Transverse colon (tissue), 4 donors: Measurements from ENCODE around the gene TCF20. TPM values are rescaled to one million over a fixed set of nuclear protein-coding genes. Genes with fewer than 3 reads are reported as not detected.

Experiments
- DNase-seq: peaks from one replicate; pipeline ENCODE4 v3.0.0-alpha.2; 2019
- H3K27ac ChIP-seq, 4 donors: fragments of 200-600 bp; sonication (generic); 2 replicates each; pipeline ENCODE4 v1.5.1; 2016 to 2018; ENCODE audit warnings: inconsistent platforms in 4 of 4
- H3K27me3 ChIP-seq: fragments of 200-600 bp; sonication (generic); 2 replicates; pipeline ENCODE4 v1.5.1; 2017; ENCODE audit warnings: inconsistent platforms
- H3K36me3 ChIP-seq, 4 donors: fragments of 200-600 bp; sonication (generic); 2 replicates each; pipeline ENCODE4 v1.5.1; 2017 to 2019; ENCODE audit warnings: inconsistent platforms in 4 of 4
- H3K4me1 ChIP-seq, 4 donors: fragments of 200-600 bp; sonication (generic); 2 replicates each; pipeline ENCODE4 v1.5.1; 2017 to 2020; ENCODE audit warnings: inconsistent platforms in 4 of 4
- H3K4me3 ChIP-seq, 4 donors: fragments of 200-600 bp; sonication (generic); 1 replicate in 1 of 4; 2 replicates in 3 of 4; pipeline versions ENCODE4 v1.5.1 to v1.6.1; 2017 to 2019; ENCODE audit warnings: inconsistent platforms in 4 of 4
- H3K9me3 ChIP-seq, 2 donors: fragments of 200-600 bp; sonication (generic); 2 replicates each; pipeline ENCODE4 v1.5.1; 2017 to 2019; ENCODE audit warnings: inconsistent platforms in 2 of 2
- EP300 ChIP-seq: sonication (generic); formaldehyde crosslinking; IDR thresholded peaks from one replicate; pipeline ENCODE4 v1.6.1; 2017; ENCODE audit warnings: antibody characterized with exemption, low read depth
- POLR2A ChIP-seq: fragments of 450-650 bp; IDR thresholded peaks from one replicate; pipeline ENCODE4 v1.6.1; 2016; ENCODE audit warnings: antibody characterized with exemption, mild to moderate bottlenecking, moderate library complexity
- POLR2AphosphoS5 ChIP-seq, 3 donors: sonication (generic); formaldehyde crosslinking; IDR thresholded peaks; one replicate each; pipeline ENCODE4 v1.6.1; 2016; ENCODE audit warnings: antibody characterized with exemption in 3 of 3
- WGBS, 2 donors: methylation state at CpG; one replicate each; pipeline ENCODE4 v1.1.5; 2018; ENCODE audit warnings: low coverage in 1 of 2; 5-methylcytosine and 5-hydroxymethylcytosine counted together
- in situ Hi-C, 4 donors: fragments of 200-750 bp; cut with MboI; loops; one replicate each; pipeline versions ENCODE4 v1.15.0 to v1.15.1; 2017; ENCODE audit warnings: low sequenced_read_pairs in 3 of 4, low pct_ligation_motif_present in 1 of 4, low pct_unique_long_range_greater_than_20kb in 1 of 4
- intact Hi-C: fragments of 100-400 bp; cut with DNase I; formaldehyde crosslinking; loops from one replicate; pipeline ENCODE4 v1.15.1; 2023; ENCODE audit warnings: low total_unique reads
- total RNA-seq, 4 donors: library from RNA; depleted of rRNA; stranded (reverse); fragments of >200 nt; gene quantifications; one replicate each; pipeline ENCODE4 v1.1.0, GENCODE V29; 2016
- TF ChIP-seq, protein P1 (sequence below), 5 experiments: fragments of 200-600 bp in 3 of 5; fragments of 450-650 bp in 2 of 5; sonication (generic) in 3 of 5; IDR thresholded peaks; 1 replicate in 2 of 5; 2 replicates in 3 of 5; pipeline ENCODE4 v1.5.1; 2016 to 2017; ENCODE audit warnings: antibody characterized with exemption in 5 of 5, inconsistent platforms in 3 of 5, mild to moderate bottlenecking in 2 of 5, moderate library complexity in 1 of 5

TCF20 gene
- total RNA-seq, 4 donors from 2014 or later, result 30.3 to 43.7 (median 42.3) TPM

DNA sequence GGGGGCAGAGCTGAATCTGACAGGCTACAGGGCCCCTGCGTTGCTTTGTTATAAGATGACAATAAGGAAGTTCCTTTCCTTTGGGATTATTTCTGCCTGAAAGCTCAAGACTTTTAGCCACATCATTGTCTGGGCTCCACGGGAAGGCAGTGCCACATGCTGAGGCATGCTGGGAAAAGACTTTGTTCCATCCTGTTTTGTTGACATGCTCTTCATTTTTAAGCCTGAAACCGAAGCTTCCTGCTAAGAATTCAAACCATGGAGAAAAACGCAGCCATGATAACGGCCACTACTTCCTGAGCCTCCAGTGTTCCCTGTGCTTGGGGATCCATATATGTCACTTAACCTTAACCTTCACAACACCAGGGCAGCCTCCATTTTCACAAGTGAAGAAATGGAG is 5.5 kb upstream of the TCF20 start:
- WGBS, 2 donors, result 67 to 77% methylated on average over 4 to 5 of the region's 5 CpGs
- Histone ChIP-seq H3K4me3 (no peak overlapping the region), H3K27ac (no peak overlapping the region), H3K9me3 (no peaks in the 10 kb centered on the region), H3K27me3 (no peaks in the 10 kb centered on the region), H3K4me1 (peaks cover 0 to 17% (median 3%) of the 10 kb centered on the region in 4 donors), H3K36me3 (no peaks in the 10 kb centered on the region)
- intact Hi-C loops, result no loop called here
- no peak for TF ChIP-seq POLR2AphosphoS5 (IDR thresholded peaks at IDR 0.05)
- no peak for TF ChIP-seq EP300
- TF ChIP-seq POLR2A, result no peak
- TF ChIP-seq, protein P1, sequence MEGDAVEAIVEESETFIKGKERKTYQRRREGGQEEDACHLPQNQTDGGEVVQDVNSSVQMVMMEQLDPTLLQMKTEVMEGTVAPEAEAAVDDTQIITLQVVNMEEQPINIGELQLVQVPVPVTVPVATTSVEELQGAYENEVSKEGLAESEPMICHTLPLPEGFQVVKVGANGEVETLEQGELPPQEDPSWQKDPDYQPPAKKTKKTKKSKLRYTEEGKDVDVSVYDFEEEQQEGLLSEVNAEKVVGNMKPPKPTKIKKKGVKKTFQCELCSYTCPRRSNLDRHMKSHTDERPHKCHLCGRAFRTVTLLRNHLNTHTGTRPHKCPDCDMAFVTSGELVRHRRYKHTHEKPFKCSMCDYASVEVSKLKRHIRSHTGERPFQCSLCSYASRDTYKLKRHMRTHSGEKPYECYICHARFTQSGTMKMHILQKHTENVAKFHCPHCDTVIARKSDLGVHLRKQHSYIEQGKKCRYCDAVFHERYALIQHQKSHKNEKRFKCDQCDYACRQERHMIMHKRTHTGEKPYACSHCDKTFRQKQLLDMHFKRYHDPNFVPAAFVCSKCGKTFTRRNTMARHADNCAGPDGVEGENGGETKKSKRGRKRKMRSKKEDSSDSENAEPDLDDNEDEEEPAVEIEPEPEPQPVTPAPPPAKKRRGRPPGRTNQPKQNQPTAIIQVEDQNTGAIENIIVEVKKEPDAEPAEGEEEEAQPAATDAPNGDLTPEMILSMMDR (IDR thresholded peaks at IDR 0.05), result no peak
- in situ Hi-C loops, result no loop called here
- DNase-seq, result no peak

DNA sequence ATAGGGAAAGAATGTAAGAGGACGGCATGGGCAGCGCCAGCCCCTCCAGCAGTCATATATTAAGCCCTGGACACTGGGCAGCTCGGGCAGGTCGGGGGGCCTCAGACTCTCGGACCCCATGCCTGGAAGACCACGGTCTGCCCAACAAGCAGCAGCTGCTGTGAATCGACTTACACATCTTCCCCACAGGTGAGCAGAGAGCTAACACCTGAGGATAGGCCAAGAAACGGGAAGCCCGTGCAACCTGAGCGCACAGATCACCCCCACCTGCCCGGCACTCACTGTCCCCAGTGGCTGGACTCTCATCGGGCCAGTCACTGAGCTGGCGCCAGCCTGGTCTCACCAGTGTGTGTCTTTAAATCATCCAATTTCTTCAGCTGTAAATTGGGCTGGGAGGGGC is 4.7 kb upstream of the TCF20 start:
- no peak overlapping the region for H3K27ac ChIP-seq
- DNase-seq, result no peak
- no peaks in the 10 kb centered on the region for H3K27me3 ChIP-seq
- no peaks in the 10 kb centered on the region for H3K36me3 ChIP-seq
- no peak overlapping the region for H3K4me3 ChIP-seq
- H3K9me3 ChIP-seq, result no peaks in the 10 kb centered on the region
- intact Hi-C loops, result no loop called here
- H3K4me1 ChIP-seq, result peaks cover 0 to 19% (median 5%) of the 10 kb centered on the region in 4 donors
- in situ Hi-C loops, result no loop called here
- TF ChIP-seq POLR2AphosphoS5 (IDR thresholded peaks at IDR 0.05) (no peak), EP300 (no peak), POLR2A (no peak)
- TF ChIP-seq, protein P1 (IDR thresholded peaks at IDR 0.05), result no peak
- WGBS, 2 donors, result 85% methylated on average over 13 of the region's 13 CpGs; no CpG with 5 or more reads in 1 of the 2 donors

DNA sequence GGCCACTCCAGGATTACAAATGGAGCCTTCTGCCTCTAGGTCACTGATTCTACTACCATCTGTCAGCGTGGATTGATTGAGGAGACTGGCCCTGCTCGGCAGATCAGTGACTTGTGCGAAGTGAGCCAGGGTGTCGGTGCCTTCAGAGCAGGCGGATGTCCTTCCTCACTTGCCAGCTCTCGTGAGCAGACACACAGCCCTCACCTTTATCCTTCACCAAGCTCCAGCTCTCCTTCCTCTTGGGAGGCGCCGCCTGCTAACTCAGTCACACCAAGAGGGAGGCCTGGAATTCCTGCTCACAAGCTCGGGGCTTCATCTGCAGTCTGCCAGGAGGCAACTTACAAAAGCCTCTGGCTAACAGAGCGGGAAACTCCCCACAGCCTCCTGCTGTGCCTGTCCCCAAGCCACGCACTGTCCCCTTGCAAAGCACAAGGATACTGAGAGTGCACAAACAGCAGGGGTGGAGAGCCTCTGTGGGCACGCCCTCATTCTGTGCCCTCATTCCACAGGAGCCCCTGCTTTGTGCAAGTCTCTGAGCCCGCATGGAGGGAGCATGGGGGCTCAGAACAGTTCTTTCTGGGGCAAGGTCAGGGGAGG is 3.5 kb upstream of the TCF20 start:
- H3K27ac ChIP-seq, result no peak overlapping the region
- H3K4me1 ChIP-seq, result peaks cover 0 to 13% (median 8%) of the 10 kb centered on the region in 4 donors
- TF ChIP-seq, protein P1 (IDR thresholded peaks at IDR 0.05), result no peak
- TF ChIP-seq POLR2AphosphoS5 (IDR thresholded peaks at IDR 0.05) (no peak), POLR2A (no peak), EP300 (no peak)
- H3K36me3 ChIP-seq, result no peaks in the 10 kb centered on the region
- 64 to 75% methylated on average over 6 to 13 of the region's 13 CpGs for WGBS, 2 donors
- in situ Hi-C loops (no loop called here), intact Hi-C loops (no loop called here)
- no peak overlapping the region for H3K4me3 ChIP-seq
- H3K9me3 ChIP-seq, result no peaks in the 10 kb centered on the region
- no peak for DNase-seq
- no peaks in the 10 kb centered on the region for H3K27me3 ChIP-seq

DNA sequence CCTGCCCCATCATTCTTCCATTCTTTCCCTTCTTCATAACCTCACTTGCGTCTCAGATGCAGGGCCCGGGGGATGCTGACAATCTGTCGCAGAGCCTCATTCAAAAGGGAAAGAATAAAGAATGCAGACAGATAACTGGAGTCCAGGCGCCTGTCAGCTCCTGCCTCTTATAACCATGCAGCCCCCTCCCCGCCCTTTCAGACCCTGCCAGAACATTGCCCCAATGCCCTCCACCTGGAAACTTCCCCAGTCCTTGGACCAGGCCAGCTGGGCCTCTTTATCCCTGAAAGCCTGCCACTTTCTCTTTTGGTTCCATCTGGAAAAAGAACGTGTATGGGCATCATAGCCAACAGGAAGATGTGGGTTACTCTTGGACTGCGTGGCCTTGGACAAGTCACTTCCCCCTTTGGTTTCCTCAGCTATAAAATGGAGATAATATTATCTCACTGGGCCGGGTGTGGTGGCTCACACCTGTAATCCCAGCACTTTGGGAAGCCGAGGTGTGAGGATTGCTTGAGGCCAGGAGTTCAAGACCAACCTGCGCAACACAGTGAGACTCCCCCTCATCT is 2.1 kb upstream of the TCF20 start:
- Histone ChIP-seq H3K27ac (peak overlapping the region in 3 of 4 donors; percentile 28 to 46 (median 36)), H3K27me3 (no peaks in the 10 kb centered on the region), H3K9me3 (no peaks in the 10 kb centered on the region), H3K36me3 (no peaks in the 10 kb centered on the region), H3K4me3 (no peak overlapping the region), H3K4me1 (peaks cover 0 to 22% (median 13%) of the 10 kb centered on the region in 4 donors)
- intact Hi-C loops (no loop called here), in situ Hi-C loops (no loop called here)
- TF ChIP-seq, protein P1 (IDR thresholded peaks at IDR 0.05), result no peak
- TF ChIP-seq POLR2AphosphoS5 (IDR thresholded peaks at IDR 0.05) (no peak), EP300 (no peak), POLR2A (no peak)
- no peak for DNase-seq
- WGBS, 2 donors, result 75 to 90% methylated on average over 6 to 10 of the region's 10 CpGs
